OCI-LY7 (cell line): ENCODE measurements around the gene TAS2R31. TPM values are rescaled to one million over a fixed set of nuclear protein-coding genes. Genes with fewer than 3 reads are reported as not detected.

Source experiments
- BruUV-seq: library from RNA; stranded (reverse); fragments of 400-500 nt; replicated peaks from 2 replicates; lab custom pipeline; 2021; lab: Mats Ljungman, UMichigan
- CTCF ChIA-PET: fragments of 300-600 bp; sonication (Branson Sonifier 250); formaldehyde crosslinking; loops from one replicate; lab custom pipeline; 2022; ENCODE audit warnings: antibody characterized with exemption; ENCODE audit not compliant: unreplicated experiment; lab: Charles Lee
- POLR2A ChIA-PET: fragments of 300-600 bp; sonication (Branson Sonifier 250); formaldehyde crosslinking; loops from one replicate; lab custom pipeline; 2022; ENCODE audit warnings: antibody characterized with exemption; lab: Charles Lee
- DNase-seq: peaks from one replicate; pipeline ENCODE4 v3.0.0-alpha.2; 2015; ENCODE audit warnings: low spot score
- H2AFZ ChIP-seq: fragments of 200-600 bp; sonication (generic), shearing (Covaris generic); 2 replicates; pipeline ENCODE4 v1.6.1; 2014; ENCODE audit warnings: mild to moderate bottlenecking, antibody characterized with exemption, low read length, moderate library complexity
- H3K27ac ChIP-seq: fragments of 200-600 bp; sonication (generic); 2 replicates; pipeline ENCODE4 v1.5.1; 2014; ENCODE audit warnings: mixed run types, low read depth, mild to moderate bottlenecking, moderate library complexity, low read length, inconsistent platforms; ENCODE audit not compliant: poor library complexity, severe bottlenecking
- H3K36me3 ChIP-seq: fragments of 200-600 bp; sonication (generic); 2 replicates; pipeline ENCODE4 v1.6.1; 2014; ENCODE audit warnings: mild to moderate bottlenecking, antibody characterized with exemption, low read length, moderate library complexity, mixed read lengths; ENCODE audit not compliant: insufficient read depth
- H3K4me1 ChIP-seq: fragments of 200-600 bp; sonication (generic); 2 replicates; pipeline ENCODE4 v1.5.1; 2014; ENCODE audit warnings: mild to moderate bottlenecking, low read length; ENCODE audit not compliant: insufficient read depth, poor library complexity, severe bottlenecking
- H3K4me2 ChIP-seq: fragments of 200-600 bp; sonication (generic); 2 replicates; pipeline ENCODE4 v1.6.1; 2014; ENCODE audit warnings: mild to moderate bottlenecking, low read length
- H3K4me3 ChIP-seq: fragments of 200-600 bp; sonication (generic); 2 replicates; pipeline ENCODE4 v1.5.1; 2014; ENCODE audit warnings: mild to moderate bottlenecking, low read depth, low read length; ENCODE audit not compliant: poor library complexity, severe bottlenecking
- H3K79me2 ChIP-seq: fragments of 200-600 bp; sonication (generic); 2 replicates; pipeline ENCODE4 v1.6.1; 2016; ENCODE audit warnings: low read depth, mild to moderate bottlenecking, low read length, moderate library complexity, mixed read lengths; ENCODE audit not compliant: insufficient read depth
- H3K9me2 ChIP-seq: fragments of 200-600 bp; sonication (generic); 2 replicates; pipeline ENCODE4 v1.6.1; 2016; ENCODE audit warnings: mild to moderate bottlenecking, low read length, mixed read lengths; ENCODE audit not compliant: insufficient read depth
- H3K9me3 ChIP-seq: fragments of 200-600 bp; sonication (generic); 2 replicates; pipeline ENCODE4 v1.6.1; 2014; ENCODE audit warnings: mild to moderate bottlenecking, mixed run types, low read length, mixed read lengths
- H4K20me1 ChIP-seq: fragments of 200-600 bp; sonication (generic); 2 replicates; pipeline ENCODE4 v1.6.1; 2014; ENCODE audit warnings: mild to moderate bottlenecking, antibody characterized with exemption, low read length, moderate library complexity, mixed read lengths; ENCODE audit not compliant: insufficient read depth
- CTCF ChIP-seq: fragments of 200-600 bp; sonication (generic); conservative IDR thresholded peaks from 2 replicates; pipeline ENCODE4 v1.5.1; 2014; ENCODE audit warnings: mild to moderate bottlenecking, antibody characterized with exemption, low read length, moderate library complexity, mixed read lengths
- EZH2phosphoT487 ChIP-seq: fragments of 200-600 bp; sonication (generic); IDR thresholded peaks from 2 replicates; pipeline ENCODE4 v1.6.1; 2018; ENCODE audit warnings: low read depth, borderline replicate concordance, mild to moderate bottlenecking, mixed run types, antibody characterized with exemption, low read length, moderate library complexity, mixed read lengths
- intact Hi-C: fragments of 100-400 bp; cut with micrococcal nuclease; formaldehyde crosslinking; loops from one replicate; pipeline ENCODE4 v1.10.0; 2022; ENCODE audit not compliant: unreplicated experiment
- total RNA-seq, 2 experiments: library from RNA; depleted of rRNA in 1 of 2; stranded (reverse); fragments of >200 nt in 1 of 2; shearing (Covaris generic) in 1 of 2; gene quantifications; 2 replicates each; pipeline ENCODE4 v1.2.3, GENCODE V29; 2014 to 2022

TAS2R31 gene
- total RNA-seq, 2 experiments from 2014 or later: 2.2 to 4.3 TPM

GRCh38 chr12:11016937-11017336 is 14.3 kb downstream of the TAS2R31 start:
- BruUV-seq: no TSS peak
- intact Hi-C loops: no loop called here
- ChIA-PET POLR2A (no interaction called here), CTCF (no interaction called here)
- Histone ChIP-seq H3K9me2 (no peaks in the 10 kb centered on the region), H3K9me3 (no peaks in the 10 kb centered on the region), H4K20me1 (no peaks in the 10 kb centered on the region; the same call in 1 of the 2 replicates), H3K4me3 (no peak overlapping the region), H3K36me3 (no peaks in the 10 kb centered on the region), H3K27ac (no peak overlapping the region), H2AFZ (no peak overlapping the region), H3K4me2 (no peak overlapping the region), H3K79me2 (no peaks in the 10 kb centered on the region), H3K4me1 (no peaks in the 10 kb centered on the region)
- no peak for DNase-seq
- TF ChIP-seq EZH2phosphoT487 (no peak), CTCF (no peak)

GRCh38 chr12:11015775-11016430 is 15.3 kb downstream of the TAS2R31 start:
- CTCF ChIA-PET: no interaction called here
- intact Hi-C loops: loop anchor here (1.0 kb wide), 1 partner anchor 54 kb away; no protein-coding TSS in a partner anchor
- POLR2A ChIA-PET: no interaction called here
- no peak for TF ChIP-seq CTCF
- no peak for TF ChIP-seq EZH2phosphoT487
- Histone ChIP-seq H3K4me3 (no peak overlapping the region), H3K36me3 (no peaks in the 10 kb centered on the region), H3K4me2 (no peak overlapping the region), H3K9me2 (no peaks in the 10 kb centered on the region), H3K79me2 (no peaks in the 10 kb centered on the region), H3K27ac (no peak overlapping the region), H4K20me1 (no peaks in the 10 kb centered on the region; the same call in 1 of the 2 replicates), H3K9me3 (no peaks in the 10 kb centered on the region), H3K4me1 (no peaks in the 10 kb centered on the region), H2AFZ (no peak overlapping the region)
- BruUV-seq: no TSS peak
- DNase-seq: no peak

- no TSS peak for BruUV-seq
- POLR2A ChIA-PET: no interaction called here
- no peak overlapping the region for H3K27ac ChIP-seq
These were observed 17.0 kb downstream of the TAS2R31 start for GRCh38 chr12:11014234-11014633.

More at GRCh38 chr12:11014234-11014633, 17.0 kb downstream of the TAS2R31 start:
- no peaks in the 10 kb centered on the region for H3K4me1 ChIP-seq
- no peaks in the 10 kb centered on the region for H3K9me2 ChIP-seq
- no peaks in the 10 kb centered on the region for H3K79me2 ChIP-seq
- H3K36me3 ChIP-seq: no peaks in the 10 kb centered on the region
- intact Hi-C loops: no loop called here
- H3K9me3 ChIP-seq: no peaks in the 10 kb centered on the region
- no peak for TF ChIP-seq CTCF
- no peak for TF ChIP-seq EZH2phosphoT487
- CTCF ChIA-PET: no interaction called here
- no peak overlapping the region for H3K4me3 ChIP-seq
- H2AFZ ChIP-seq: no peak overlapping the region
- H3K4me2 ChIP-seq: no peak overlapping the region
- DNase-seq: no peak
- no peaks in the 10 kb centered on the region for H4K20me1 ChIP-seq
